SK-N-MC (cell line): ENCODE results near the gene LTO1.

Source experiments
- EZH2 ChIP-seq: fragments of 200-600 bp; sonication (generic); IDR thresholded peaks from one replicate; pipeline ENCODE4 v1.6.1; 2017; ENCODE audit warnings: antibody characterized with exemption
- POLR2AphosphoS5 ChIP-seq: IDR thresholded peaks from 2 replicates; pipeline ENCODE4 v1.6.1; 2012; ENCODE audit warnings: mild to moderate bottlenecking, low read depth, low read length, borderline replicate concordance

- TF ChIP-seq POLR2AphosphoS5 (no peak), EZH2 (no peak)
Observed at GRCh38 chr11:69721745-69722144, 46.6 kb upstream of the LTO1 start.
